ELR (cell line): ENCODE results near the gene THRB.

ENCODE experiments used
- DNase-seq: peaks from one replicate; pipeline ENCODE4 v3.0.0-alpha.2; 2015; ENCODE audit warnings: low read depth

Gene THRB

GRCh38 chr3:24181256-24181655 is 313.4 kb downstream of the THRB start:
- DNase-seq = no peak

- DNase-seq = no peak
Measured at GRCh38 chr3:24180616-24181015, 314.0 kb downstream of the THRB start.

DNA sequence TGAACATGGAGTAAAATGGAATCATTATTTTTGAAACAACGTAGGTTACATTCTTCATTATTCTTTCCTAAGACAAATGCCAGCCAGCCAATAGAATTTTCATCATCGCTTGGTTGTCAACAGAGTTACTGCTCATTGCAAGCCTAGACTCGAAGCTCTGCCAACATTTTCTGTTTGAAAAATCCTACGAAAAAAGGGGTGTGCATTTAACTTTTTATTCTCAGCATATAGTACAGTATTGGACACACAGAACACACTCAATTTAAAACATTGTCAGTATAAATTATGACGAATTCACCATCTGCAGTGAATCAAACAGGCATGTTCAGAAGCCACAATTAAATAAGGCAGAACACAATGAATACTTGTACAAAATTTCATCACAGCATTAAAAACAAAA is 317.4 kb downstream of the THRB start:
- no peak for DNase-seq

GRCh38 chr3:24174614-24175013 is 320.0 kb downstream of the THRB start:
- DNase-seq = no peak

DNA sequence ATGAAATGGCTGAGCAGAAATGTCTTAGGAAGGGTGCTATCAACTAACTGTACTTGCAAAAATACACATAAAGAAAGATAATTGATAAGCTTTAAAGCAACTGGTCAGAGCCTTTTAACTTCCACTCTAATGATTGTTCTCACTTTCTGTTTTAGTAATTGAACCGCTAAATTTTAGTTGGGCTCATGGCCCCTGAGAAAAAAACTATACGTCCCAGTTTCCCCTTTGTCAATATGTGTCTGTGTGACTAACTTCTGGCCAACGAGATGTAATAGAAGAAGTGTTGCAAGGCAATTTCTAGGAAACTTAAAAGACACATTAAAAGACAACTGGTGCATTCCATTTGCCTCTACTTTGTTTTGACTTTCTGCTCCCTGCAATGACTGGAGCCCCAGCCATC is 325.7 kb downstream of the THRB start:
- no peak for DNase-seq

- no peak for DNase-seq
Measured at GRCh38 chr3:24167429-24167828, 327.2 kb downstream of the THRB start.

DNA sequence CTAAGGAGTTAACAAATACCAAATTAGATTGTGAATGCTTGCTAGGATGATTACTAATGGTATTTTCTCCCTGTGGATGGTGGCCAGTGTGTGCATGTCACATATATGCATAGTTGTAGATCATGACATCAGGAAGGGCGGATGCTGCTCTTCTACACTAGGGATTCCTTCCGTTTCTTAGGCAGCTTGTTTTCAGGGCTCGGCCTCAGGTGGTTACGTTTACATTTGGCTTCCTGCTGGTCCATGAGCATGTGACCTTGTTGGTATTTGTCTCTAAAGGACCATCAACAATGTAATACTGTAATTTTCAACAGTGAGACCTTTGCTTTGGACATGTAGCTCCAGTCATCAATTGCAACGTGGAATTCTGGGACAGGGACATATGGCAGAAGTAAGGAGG is 328.1 kb downstream of the THRB start:
- DNase-seq = no peak

GRCh38 chr3:24165603-24165982 is 329.1 kb downstream of the THRB start:
- no peak for DNase-seq

- DNase-seq = no peak
Measured at GRCh38 chr3:24164967-24165602, 329.6 kb downstream of the THRB start.

DNA sequence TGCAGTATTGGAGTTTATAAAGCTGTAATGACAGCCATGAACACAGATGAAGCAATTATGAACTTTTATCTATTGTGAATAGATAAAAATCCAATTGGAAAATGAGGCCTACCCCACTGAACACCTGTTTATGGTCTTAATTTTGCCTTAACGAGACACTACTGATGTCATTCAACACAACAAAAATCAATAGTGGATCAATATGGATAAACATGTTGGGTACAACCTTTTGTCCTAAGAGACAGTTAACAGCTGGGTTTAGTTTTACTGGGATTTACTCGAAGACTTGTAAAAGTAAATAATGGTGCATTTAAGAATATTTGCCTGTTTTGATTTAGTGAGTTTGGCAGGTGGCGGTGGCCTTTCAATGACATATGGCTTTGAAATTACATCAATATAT is 331.7 kb downstream of the THRB start:
- no peak for DNase-seq

GRCh38 chr3:24161841-24162240 is 332.8 kb downstream of the THRB start:
- DNase-seq = peak; percentile 16

DNA sequence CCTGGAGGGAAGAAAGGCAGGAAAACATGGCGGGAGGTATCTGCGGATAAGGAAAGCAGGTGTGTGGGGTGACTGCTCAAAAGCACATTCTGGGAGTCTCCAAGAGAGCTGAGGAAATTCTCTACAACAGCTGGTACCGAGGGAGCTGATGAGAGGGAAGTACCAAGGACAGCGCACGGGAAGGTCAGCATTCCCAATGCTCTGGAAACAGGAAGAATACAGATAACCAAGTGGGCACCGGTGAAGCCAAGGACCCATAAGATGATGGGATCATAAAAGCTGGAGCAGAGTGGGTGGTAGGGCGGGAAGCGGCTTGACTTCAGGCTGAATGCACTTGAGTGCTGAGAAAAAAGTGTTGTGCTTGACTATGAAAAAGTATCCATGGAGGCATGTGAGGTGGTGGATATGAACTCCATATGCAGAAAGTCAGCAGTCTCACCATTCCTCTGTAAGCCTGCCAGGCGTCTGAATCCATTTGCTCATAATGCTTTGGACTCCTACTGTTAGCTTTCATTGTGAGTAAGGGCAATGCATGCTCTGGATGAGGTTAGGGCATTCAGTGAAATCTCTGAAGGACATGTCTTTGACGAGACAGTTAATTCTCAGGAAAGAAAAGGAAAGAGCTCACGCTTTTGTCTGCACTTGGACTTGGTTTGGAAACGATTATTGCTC is 334.1 kb downstream of the THRB start:
- peak; percentile 38 for DNase-seq

GRCh38 chr3:24158761-24159454 is 335.7 kb downstream of the THRB start:
- peak; percentile 57 for DNase-seq

DNA sequence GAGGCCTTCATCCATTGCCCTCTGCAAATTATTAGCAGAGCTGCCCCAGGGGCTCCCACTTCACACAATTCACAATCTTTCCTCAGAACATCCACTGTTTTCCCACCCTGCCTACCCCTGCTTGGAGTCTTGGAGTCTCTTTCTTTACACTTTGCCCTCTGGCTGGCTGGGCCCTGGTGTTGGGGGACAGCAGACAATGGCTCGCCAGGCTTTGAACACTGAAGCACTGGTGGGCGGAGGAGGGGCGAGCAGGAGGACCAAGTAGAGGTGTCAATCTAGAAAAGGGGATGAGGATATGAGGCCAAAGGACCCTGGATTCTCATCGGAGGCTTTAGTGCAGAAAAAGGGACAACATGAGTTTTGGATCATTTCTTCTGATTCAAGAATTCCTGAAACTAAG is 337.5 kb downstream of the THRB start:
- DNase-seq = no peak

DNA sequence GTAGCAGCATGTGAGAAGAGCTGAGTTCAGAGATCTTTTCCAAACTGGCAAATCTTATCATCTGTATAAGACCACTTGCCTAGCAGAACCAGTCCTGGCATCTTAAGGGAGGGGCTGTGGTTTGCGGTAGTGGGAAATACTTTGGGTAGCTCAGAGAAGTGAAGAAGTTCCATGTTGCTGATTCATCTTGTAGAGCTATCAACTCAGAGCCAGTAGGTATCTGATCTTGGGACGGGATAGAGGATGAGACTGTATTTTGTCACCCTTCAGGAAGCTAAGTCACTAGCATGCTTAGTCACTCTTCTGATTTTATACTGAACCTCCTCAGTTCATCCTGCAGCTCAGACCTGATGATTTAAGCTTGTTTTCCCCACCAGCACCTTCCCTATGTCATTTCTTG is 338.2 kb downstream of the THRB start:
- peak; percentile 96 for DNase-seq

GRCh38 chr3:24155276-24155675 is 339.4 kb downstream of the THRB start:
- no peak for DNase-seq

DNA sequence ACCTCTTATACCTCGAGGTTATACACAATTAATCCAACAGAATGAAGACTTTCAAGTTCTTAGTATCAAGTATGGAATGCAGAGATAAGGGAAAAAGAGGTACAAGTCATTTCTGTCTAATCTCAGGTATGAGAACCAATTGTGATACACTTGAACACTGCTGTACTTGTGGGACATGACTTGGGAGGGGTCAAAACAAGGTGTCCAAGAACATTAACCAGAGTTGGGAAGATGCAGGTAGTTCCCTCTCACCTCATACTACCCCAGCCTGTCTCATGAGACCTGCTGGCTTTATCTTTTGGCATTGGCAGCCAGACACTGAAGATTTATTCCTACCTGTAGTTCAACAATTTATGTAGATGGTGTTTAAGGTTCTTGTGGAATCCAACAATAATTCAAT is 339.9 kb downstream of the THRB start:
- DNase-seq = no peak

- no peak for DNase-seq
Measured at GRCh38 chr3:24154013-24154695, 340.5 kb downstream of the THRB start.

DNA sequence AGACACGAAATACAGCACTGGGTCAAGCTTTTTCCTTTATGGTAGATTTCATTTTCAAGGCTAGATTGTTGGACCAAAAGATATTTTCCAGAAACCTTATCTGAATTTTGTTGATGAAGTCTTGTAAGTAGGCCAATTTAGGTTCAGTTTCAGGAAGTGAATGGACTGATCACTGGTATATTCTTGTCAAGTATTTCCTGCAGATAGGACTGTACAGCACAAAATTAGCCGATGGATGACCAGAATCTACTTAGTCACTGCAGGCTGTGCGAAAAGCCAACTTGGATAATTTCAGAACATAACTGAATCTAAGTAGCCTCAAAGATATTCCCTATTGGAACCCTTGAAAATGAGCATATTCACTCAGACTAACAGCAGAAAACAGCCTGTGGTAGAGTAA is 343.1 kb downstream of the THRB start:
- no peak for DNase-seq

DNA sequence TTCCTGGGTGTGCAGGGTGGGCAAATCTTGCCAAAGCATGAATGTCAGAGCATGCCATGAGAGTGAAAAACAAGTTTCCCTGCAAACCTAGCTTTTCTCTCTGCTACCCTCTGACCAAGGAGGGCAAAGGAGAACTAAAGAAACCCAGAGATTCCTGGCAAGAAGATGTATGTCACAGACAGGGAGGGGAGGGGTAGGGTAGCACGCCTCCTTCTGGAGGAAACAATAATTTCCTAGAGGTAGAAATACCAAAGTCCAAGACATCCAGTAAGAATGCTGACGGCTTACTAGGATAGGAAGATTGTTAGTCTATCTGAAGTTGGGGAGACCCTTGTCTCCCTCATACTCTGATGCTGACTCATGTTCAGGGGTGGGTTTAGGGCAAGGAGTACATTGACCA is 345.6 kb downstream of the THRB start:
- no peak for DNase-seq

GRCh38 chr3:24145981-24146822 is 348.4 kb downstream of the THRB start:
- DNase-seq = peak; percentile 92

GRCh38 chr3:24145481-24145880 is 349.2 kb downstream of the THRB start:
- peak; percentile 40 for DNase-seq
